ENCODE data around the gene ARSD.
"Not testable (repeated sequence)": the region's sequence is repeated elsewhere in the genome, so short reads cannot be mapped to it uniquely, and the experiment has no call there.

The ARSD gene

DNA sequence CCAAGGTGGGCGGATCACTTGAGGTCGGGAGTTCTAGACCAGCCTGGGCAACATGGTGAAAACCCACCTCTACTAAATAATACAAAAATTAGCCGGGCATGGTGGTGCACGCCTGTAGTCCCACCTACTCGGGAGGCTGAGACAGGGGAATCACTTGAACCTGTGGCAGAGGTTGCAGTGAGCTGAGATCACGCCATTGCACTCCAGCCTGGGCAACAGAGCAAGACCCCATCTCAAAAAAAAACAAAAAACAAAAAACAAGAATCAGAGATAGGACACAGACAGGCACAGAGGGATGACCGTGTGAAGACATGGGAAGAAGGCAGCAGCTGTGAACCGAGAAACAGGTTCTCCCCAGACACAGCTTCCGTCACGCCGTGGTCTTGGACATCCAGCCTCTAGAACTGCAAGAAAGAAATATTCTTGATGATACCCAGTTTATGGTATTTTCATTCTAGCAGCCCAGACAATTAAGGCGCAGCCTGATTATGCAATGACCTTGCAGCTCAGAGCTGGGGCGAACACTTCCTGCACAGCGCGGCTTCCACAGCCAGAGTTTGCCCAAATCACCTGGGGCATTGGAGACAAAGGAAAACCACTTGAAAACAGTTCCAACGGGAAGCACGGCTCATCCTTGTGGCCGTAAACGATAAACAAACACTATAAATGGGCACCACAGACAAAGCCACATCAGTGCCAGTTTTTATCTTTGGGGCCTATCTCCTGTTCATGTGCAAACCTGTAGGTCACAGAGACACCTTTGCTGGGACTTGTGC is 4.2 kb upstream of the ARSD start:
- DNase-seq (ENCODE audit: low spot score), result no peak

DNA sequence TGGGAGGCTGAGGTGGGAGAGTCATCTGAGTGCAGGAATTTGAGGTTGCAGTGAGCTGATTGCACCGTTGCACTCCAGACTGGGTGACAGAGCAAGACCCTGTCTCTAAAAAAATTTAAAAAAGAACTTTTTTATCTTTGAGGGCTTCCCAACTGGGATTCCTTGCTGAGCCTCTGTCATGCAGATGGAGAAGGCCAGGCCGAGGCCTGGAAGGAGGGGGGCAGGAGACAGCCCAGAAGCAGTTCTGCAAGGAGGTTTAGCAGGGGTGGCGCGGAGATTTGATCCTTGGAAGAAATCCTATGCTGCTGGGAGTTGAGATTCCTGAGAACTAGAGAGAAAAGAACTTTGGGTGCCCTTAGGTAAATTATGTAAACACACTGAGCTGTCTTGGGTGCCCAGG is 2.5 kb upstream of the ARSD start:
- no peak for DNase-seq (ENCODE audit: low spot score)

DNA sequence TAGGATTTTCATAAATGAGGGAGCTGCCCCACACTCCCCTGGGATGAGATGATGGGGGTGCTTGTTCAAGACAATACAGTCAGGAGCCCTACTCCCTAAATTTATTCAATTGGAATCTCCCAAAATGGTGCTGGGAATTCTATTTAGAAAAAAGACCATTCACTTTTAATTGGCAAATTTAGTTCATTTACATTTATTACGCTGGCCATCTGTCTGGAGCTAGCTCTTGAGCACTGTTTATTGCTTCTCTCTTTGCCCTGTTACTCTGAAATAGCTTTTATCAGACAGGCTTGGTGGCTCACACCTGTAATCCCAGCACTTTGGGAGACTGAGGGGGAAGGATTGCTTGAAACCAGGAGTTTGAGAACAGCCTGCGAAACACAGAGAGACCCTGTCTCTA is 2.0 kb upstream of the ARSD start:
- no peak for DNase-seq (ENCODE audit: low spot score)

DNA sequence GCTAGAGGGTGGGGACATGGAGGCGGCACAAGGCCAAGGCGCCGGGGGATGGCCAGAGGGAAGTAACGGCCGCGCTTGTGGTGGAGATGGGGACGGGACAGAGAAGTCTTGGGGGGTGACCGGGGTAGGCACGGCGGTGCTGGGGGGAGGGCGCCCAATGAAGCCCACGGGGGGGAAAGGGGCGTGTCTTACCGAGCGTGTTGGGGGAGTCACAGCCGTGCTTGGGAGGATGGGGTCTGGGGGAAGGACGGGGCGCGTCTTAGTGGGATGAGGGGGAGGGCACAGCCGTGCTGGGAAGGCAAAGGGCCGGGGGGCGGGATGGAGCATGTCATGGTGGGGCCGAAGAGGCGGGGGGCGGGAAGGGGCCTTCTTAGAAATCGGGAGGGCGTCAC is 952 bp downstream of the ARSD start:
- DNase-seq (ENCODE audit: low spot score), result no peak

DNA sequence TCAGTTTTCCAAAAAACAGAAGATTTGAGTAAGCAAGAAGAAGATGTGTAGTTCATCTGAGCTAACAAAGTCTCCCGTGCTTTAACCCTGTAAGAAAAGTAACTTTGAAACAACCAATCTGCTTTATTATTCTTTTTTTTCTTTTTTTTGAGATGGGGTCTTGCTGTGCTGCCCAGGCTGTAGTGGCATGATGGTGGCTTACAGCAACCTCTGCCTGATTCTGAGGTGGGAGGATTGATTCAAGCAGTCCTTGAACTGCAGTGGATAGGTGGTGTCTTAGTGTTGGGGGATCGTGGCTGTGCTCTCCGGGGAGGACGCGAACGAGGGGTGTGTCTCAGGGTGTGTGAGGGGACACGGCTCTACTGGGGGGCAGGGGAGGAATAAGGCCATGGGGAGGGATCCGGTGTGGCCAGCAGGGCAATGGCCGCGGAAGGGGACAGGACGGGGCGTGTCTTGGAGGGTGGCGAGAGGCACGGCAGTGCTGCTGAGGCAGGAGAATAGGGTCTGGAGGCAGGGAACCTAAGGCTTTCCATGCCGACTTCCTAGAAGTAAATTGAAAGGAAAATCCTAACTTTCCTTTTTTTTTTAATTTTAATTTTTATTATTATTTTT is 2.4 kb downstream of the ARSD start:
- no peak for DNase-seq (ENCODE audit: low spot score)

DNA sequence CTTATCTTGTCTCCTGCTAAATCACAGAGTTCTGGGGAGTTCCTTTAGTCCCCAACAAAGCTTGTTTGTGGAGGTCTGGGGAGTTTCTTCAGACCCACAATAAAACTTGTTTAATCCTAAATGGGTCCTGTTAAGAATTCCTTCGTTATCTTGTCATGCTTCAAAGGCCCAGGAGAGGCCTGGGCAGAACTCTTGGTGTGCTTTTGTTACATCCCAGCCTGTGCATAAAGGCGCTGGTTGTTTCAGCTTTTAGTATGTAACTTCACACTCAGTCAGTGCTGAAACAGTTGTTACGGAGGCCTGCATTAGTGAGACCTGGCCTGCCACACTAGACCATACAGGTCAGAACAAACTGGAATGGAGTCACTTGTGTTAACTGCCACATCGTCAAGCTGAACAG is 2.9 kb downstream of the ARSD start:
- DNase-seq (ENCODE audit: low spot score), result not testable (repeated sequence)

DNA sequence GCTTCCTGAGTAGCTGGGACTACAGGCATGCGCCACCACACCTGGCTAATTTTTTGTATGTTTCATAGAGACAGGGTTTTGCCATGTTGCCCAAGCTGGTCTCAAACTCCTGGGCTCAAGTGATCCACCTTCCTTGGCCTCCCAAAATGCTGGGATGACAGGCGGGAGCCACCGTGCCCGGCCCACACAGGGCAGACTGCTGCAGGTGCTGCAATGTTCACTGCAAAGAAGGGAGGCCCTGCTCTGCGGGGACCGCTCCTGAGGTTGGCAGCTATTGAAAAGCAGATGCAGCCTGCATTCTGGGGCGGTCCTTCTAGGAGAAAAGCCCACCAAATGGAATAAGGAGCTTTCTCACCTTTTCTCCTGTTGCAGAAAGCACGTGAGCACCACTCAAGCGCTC is 5.0 kb downstream of the ARSD start:
- no peak for DNase-seq (ENCODE audit: low spot score)

DNA sequence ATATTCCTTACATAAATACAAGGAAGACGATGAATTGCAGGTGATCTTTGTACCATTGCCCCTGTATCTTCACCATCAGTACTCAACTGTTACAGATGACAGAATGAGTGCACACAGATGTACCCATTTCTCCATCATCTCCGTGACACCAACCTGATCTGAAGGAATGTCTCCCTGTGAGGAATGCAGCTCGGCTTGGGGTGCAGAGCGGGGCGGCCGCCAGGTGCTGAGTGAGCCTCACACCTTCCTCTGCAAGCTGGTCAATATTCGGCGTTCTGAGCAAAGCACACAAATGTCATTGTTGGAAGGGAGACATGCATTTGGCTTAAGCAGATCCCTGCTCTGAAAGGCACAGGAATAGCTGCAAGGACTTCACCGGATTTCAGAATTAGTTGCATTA is 7.4 kb downstream of the ARSD start:
- no peak for DNase-seq (ENCODE audit: low spot score)

DNA sequence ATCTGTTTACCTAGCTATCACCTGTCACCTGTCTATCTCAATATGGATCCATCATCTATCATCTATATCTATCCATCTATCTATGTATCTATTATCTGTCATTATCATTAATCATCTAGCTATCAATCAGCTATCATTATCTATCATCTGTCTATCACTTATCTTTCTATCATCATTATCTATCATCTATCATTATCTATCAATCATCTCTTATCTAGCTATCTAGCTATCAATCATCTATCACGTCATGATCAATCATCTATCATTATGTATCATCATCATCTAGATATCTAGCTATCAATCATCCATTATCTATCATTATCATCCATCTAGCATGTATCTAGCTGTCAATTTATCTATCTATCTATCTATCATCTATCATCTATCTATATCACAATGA is 7.9 kb downstream of the ARSD start:
- no peak for DNase-seq (ENCODE audit: low spot score)

DNA sequence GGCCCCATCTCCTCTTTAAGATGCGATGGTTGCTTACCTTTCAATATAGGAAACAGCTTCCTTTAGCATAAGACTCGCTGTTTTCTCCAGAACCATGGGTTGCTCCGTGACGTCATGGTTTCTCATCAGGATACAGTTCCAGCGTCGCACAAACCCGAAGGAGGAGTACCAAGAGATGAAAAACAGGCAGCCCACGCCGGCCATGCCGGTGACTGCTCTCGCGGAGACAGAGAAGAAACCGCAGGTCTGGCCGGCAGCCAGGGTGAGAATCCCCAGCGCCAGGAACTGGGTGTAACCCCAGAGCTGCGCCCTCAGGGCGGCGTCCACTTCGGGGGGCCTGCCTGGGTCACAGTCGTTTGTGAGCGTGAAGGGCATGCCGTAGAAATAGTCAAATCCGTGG is 11.4 kb downstream of the ARSD start:
- DNase-seq (ENCODE audit: low spot score), result no peak

DNA sequence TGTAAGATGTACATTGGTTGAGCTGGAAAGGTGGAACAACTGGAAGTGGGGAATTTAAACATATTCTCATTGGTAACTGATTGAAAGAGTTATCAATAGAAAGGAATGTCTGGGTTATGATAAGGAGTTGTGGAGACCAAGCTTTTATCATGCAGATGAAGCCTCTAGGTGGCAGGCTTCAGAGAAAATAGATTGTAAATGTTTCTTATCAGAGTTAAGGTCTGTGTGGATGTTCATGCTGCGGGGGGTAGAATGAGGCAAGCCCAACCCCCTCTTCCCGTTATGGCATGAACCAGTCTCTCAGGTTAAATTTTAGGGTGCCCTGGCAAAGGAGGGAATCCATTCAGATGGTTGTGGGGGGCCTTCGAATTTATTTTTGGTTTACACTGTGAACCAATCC is 16.0 kb downstream of the ARSD start:
- no peak for DNase-seq (ENCODE audit: low spot score)

DNA sequence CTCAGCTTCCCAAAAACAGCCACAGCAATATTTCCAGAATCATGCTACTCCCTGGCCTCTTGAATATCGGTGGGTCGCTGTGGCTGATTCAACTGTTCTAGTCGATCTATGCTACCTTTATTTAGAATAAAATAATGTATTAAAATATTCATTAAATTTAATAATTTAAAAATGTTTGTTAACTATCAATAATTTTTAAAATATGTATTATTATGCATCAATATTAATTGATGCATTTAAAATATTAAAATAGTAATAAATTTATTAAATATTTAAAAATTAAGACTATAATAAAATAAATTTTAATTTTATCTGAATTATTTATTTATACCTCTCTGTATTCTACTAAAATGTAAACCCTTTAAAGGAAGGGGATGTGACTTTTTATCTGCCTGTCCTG is 19.0 kb downstream of the ARSD start:
- DNase-seq (ENCODE audit: low spot score), result no peak

DNA sequence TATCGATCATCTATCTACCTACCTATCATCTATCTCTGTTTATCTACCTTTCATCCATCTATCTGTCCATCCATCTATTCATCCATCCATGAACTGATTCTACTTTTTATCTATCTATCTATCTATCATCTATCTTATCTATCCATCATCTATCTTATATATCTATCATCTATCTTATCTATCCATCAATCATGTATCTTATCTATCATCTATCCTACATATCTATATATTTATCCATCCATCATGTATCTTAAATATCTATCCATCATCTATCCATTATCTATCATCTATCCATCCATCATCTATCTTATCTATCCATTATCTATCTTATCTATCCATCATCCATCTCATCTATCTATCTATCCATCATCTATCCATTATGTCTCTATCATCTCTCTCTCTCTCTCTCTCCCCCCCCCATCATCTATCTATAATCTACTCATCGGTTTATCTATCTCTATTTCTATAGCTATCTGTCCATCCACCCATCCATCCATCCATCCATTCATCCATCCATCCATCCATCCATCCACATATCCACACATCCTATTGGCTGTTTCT is 20.9 kb downstream of the ARSD start:
- DNase-seq (ENCODE audit: low spot score), result no peak

DNA sequence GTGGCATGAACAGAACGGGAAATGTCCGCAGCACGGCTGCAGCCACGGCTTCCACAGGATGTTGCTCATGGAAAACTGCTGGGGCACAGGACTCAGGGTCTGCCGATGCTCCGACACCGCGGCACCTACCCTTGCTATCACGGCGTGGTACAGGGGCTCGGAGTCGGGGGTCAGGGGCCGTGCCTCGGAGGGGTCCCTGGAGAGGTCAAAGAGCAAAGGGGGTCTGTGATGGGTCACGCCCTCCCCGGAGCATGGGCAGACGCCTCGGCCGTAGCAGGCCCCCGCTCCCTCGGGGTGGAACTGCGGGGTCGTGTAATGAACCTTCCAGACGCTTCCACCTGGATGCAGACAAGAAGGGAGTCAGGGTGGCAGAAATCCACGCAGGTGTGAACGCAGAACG is 21.8 kb downstream of the ARSD start:
- no peak for DNase-seq (ENCODE audit: low spot score)

DNA sequence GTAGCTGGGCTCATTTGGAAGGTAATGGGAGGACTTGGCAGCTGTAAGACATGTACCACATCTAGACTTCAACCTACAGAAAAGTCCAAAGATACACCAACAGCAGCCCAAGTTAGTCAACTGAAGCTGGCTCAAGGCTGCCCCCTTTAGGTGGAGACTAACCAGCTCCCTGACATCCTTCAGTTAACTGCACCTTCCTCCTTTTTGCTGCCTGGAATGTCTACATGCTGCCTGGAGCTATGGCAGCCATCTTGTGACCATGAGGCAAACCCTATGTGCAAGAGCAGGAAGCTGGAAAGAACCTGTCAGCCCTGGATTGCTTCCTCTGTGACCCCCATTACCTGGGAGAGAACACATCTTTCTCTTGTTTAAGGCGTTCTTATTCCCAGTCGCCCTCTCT is 25.8 kb downstream of the ARSD start:
- DNase-seq (ENCODE audit: low spot score), result no peak

DNA sequence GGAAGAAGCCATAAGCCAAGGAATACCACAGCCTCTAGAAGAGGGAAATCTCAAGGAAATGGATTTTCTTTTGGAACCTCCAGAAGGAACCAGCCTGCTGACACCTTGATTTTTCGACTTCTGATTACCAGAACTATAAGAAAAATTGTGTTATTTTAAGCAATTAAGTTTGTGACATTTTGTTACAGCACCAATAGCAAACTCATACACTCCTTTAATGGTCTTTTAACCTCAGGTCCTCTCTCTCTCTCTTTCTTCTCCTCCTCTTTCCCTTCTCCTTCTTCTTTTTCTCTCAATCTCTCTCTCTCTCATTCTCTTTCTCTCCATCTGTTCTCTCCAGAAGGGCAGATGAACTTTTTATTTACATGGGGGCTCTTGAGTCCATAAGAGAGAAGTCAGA is 26.3 kb downstream of the ARSD start:
- DNase-seq (ENCODE audit: low spot score), result no peak

DNA sequence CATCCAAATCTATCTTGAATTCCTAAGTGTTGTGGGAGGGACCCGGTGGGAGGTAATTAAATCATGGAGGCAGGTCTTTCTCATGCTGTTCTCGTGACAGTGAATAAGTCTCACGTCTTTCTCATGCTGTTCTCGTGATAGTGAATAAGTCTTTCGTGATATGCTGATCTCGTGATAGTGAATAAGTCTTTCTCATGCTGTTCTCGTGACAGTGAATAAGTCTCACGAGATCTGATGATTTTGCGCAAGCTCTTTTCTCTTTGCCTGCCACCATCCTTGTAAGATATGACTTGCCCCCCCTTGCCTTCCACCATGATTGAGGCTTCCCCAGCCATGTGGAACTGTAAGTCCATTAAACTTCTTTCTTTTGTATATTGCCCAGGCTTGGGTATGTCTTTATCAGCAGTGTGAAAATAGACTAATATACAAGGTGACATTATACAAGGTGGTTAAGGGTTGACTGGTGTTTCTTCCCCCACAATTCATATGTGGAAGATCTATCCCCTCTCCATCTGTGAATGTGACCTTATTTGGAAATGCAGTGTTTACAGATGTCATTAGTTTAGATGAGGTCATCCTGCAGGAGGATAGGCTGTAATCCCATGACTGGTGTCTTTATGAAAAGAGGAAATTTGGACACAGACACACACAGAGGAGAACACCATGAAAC is 27.6 kb downstream of the ARSD start:
- DNase-seq (ENCODE audit: low spot score), result no peak

DNA sequence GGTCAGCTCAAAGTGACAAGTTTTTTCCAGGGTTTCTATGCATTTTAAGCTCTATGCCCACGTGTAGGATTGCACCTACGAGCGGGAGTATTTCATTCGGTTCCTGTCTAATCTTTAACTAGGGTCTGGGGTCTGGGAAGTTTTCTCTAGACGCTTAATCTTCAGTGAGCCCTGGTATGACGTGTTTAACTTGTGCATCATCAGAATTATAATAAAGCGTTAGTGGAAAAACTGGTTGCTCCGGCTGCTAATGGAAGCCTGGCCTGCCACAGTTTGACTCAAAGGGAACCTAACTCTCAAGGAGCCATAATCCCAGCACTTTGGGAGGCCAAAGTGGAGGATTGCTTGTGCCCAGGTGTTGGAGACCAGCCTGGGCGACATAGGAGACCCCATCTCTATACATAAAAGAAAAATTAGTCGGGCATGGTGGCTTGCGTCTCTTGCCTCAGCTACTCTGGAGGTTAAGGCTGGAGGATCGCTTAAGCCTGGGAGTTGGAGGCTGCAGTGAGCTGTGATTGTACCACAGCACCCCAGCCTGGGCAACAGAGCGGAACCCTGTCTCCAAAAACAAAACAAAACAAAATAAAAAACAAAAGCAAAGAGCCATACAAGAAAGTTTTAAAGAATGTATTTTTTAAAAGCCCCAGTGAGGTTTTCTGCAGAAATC is 30.2 kb downstream of the ARSD start:
- peak; percentile 41 for DNase-seq (ENCODE audit: low spot score)

DNA sequence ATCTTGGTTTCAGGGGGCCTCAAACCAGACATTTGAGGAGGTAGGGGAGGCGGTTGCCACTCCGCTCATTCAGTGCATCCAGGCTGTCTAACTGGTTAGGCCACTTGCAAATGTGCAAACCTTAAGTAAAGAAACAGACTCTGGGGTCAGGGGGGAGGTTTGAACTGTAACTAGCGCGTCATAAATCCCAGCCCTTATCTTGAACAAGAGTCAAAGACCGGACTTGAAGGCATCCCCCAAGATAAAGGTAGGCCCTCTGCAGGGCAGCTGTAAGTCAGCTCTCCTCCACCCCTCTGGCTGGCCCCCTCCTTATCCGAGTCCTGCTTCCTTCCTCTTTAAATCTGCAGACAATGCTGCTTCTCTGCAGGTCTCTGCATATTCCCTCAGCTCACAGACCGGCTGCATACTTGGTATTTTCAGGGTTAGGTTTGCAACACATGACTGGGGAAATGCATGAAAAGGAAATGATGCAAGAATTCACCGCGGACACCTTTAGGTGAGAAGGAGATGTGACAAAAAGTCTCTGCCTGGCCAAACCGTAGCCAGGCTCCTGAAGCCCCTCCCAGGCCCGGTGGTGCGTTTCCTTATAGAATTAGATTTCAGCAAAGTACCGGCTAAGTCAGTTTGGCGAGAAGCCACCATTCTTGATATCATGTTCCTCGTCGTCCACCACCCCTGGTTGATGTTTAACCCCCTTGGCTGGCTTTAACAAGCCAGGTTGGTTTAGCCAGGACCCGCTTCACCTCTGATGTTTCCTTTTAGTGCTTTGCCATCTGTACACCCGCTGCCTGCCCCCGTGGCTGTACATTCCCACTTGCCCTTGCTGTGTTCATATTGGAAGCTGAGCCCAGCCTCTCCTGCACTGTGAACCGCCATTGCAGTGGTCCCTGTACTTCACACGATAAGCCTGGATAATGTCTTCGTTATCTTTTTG is 31.2 kb downstream of the ARSD start:
- DNase-seq (ENCODE audit: low spot score), result peak; percentile 56

DNA sequence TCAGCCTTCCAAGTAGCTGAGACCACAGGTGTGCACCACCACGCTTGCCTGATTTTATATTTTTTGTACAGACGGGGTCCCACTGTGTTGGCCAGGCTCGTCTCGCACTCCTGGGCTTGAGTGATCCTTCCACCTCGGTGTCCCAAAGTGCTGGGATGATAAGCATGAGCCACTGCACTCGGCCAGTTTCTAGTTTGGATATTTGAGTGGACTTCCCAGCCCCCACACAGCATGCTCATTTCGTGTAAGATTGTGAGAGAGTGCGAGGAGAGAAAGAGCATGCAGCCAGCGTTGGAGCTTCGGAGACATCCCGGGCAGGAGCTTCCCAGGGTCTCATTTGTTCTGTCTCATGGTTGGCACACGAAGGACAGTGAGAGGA is 31.8 kb downstream of the ARSD start:
- DNase-seq (ENCODE audit: low spot score), result no peak

DNA sequence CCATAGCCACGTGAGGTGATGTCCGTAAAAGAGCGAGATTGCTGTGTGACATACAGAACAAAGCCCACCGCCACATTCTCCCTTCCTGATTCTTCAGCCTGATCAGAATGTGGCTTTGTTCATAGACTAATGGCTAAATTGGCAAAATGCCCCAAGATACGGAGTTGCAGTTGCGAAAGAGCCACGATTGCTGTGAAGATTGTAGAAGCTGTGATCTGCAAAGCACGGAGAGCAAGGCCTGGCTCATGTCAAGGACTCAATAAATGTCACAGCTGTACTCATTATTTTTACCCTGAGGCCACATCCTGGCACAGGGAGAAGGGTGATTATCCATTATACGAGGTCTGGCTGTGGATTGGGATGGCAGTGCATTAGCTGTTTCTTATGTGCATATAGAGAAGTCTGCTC is 34.2 kb downstream of the ARSD start:
- peak; percentile 78 for DNase-seq (ENCODE audit: low spot score)

DNA sequence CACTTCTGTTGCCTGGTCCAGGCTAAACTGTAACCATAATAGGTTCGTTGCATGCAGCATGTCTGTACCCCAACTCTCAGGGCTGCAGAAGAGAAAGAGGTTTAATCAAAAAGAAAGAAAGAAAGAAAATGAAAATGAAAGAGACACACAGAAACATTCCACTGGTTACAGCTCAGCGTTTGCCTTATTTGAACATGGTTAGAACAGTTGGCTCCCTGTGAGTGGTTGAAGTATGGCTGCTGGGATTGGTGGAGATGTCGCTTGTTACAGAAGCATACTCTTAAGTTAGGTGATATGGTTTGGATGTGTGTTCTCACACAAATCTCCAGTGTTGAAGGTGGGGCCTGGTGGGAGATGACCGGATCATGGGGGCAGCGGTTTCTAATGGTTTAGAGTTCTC is 36.3 kb downstream of the ARSD start:
- DNase-seq (ENCODE audit: low spot score), result no peak

Measured in LoVo (cell line).